Esophagus squamous epithelium (tissue), 4 donors: ENCODE measurements around the gene RUVBL1.
A peak's percentile ranks its signal among the peaks of the same experiment; 100 is the strongest.

Experiments used
- CTCF ChIP-seq, 6 experiments: fragments of 450-650 bp in 4 of 6; fragments of 200-600 bp in 2 of 6; sonication (generic) in 2 of 6; IDR thresholded peaks; one replicate each; pipeline ENCODE4 v1.5.1; 2016 to 2019; ENCODE audit warnings: antibody characterized with exemption in 6 of 6, mild to moderate bottlenecking in 4 of 6, moderate library complexity in 4 of 6
- POLR2A ChIP-seq, 4 donors: fragments of 450-650 bp; IDR thresholded peaks; one replicate each; pipeline ENCODE4 v1.6.1; 2017; ENCODE audit warnings: antibody characterized with exemption in 4 of 4, mild to moderate bottlenecking in 4 of 4, moderate library complexity in 3 of 4

DNA sequence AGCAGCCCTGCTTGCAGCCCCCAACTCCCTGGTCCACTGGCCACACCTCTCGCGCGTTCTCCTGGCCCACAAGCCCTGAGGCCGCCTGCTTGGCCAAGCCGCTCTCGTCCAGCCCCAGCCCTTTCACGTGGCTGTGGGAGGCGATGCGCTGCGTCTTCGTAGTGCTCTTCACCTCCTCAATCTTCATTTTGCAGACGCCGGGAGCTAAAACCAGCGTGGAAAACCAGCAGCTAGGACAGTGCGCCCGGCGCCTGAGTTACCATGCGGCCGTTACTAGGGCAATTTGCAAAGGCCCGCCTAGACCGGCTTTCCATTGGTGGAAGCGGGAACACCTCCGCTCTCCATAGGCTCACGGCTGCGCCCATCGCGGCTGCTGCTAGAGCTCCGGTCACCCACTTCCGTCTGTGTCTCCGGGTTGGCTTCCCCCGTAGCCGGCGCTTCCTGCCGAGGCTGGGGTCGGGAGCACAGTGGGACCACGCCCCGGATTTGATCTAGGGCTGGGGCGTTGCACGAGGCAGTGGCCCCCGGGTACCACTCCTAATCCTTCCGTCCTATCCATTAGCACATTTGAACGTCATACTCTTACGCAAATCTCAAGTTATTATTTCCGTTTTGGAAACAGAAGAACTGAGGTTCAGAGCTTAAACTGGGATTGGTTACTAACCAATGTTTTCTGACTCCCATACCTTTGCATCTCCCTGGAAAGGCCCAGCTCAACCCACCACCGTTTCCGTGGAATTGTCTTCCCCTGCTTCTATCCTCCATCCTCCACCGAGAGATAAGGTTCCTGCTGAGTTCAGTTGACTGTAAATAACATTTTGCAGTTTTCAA is at the start of gene RUVBL1:
- TF ChIP-seq CTCF (IDR thresholded peaks at IDR 0.05), result peak in 1 of 6 experiments; percentile 36
- TF ChIP-seq POLR2A (IDR thresholded peaks at IDR 0.05), result peak in 2 of 4 donors; percentile 8 to 45
